GM12878 (cell line): ENCODE data around the gene SMARCAD1. TPM values are rescaled to one million over a fixed set of nuclear protein-coding genes. Genes with fewer than 3 reads are reported as not detected.
A peak's percentile ranks its signal among the peaks of the same experiment; 100 is the strongest.

ENCODE experiments used
- ATAC-seq: fragments of 200-7000 bp; cut with Tn5 transposase; 3 replicates; pipeline ENCODE4 v1.9.1; 2020; ENCODE audit warnings: mild to moderate bottlenecking, moderate library complexity
- BruUV-seq: library from RNA; stranded (reverse); fragments of 400-500 nt; replicated peaks from 2 replicates; lab custom pipeline; 2021; lab: Mats Ljungman, UMichigan
- CTCF ChIA-PET: fragments of 300-600 bp; sonication (Branson Sonifier 250); formaldehyde crosslinking; extraction: SDS; loops from one replicate; lab custom pipeline; 2021; ENCODE audit warnings: inconsistent platforms; lab: Yijun Ruan, JAX
- POLR2A ChIA-PET: fragments of 350-600 bp; formaldehyde crosslinking; extraction: SDS; loops from one replicate; lab custom pipeline; 2021; ENCODE audit warnings: inconsistent platforms; lab: Charles Lee
- RAD21 ChIA-PET: fragments of 300-600 bp; sonication (Branson Sonifier 250); formaldehyde crosslinking; loops from one replicate; lab custom pipeline; 2023; ENCODE audit warnings: antibody characterized with exemption; ENCODE audit not compliant: unreplicated experiment; lab: Charles Lee
- SMC1A ChIA-PET: fragments of 300-600 bp; sonication (Branson Sonifier 250); formaldehyde crosslinking; loops from one replicate; lab custom pipeline; 2023; ENCODE audit not compliant: unreplicated experiment, uncharacterized antibody; lab: Charles Lee
- DNase-seq: peaks from one replicate; pipeline ENCODE4 v3.0.0-alpha.2; 2011; ENCODE audit warnings: low read depth, low spot score
- FAIRE-seq: peaks from 3 replicates; lab custom pipeline; 2011; peaks lifted over from hg19 to GRCh38; lab: Jason Lieb, UNC
- H2AFZ ChIP-seq: 2 replicates; pipeline ENCODE4 v1.6.0; 2011; ENCODE audit warnings: low read depth, low read length, control low read depth; ENCODE audit not compliant: control insufficient read depth
- H3K27ac ChIP-seq: 2 replicates; pipeline ENCODE4 v1.5.1; 2011; ENCODE audit warnings: control low read depth; ENCODE audit not compliant: control insufficient read depth, insufficient read depth
- H3K27me3 ChIP-seq, 2 experiments: replicated peaks in 1 of 2; 2 replicates each; pipeline versions ENCODE4 v1.6.0 to v1.6.1; 2011; ENCODE audit warnings: low read length in 1 of 2; ENCODE audit not compliant: control insufficient read depth in 2 of 2, insufficient read depth in 2 of 2
- H3K36me3 ChIP-seq, 2 experiments: 2 replicates each; pipeline ENCODE4 v1.5.1; 2011; ENCODE audit warnings: low read length in 1 of 2; ENCODE audit not compliant: control insufficient read depth in 2 of 2, insufficient read depth in 2 of 2
- H3K4me1 ChIP-seq: 2 replicates; pipeline ENCODE4 v1.6.1; 2011; ENCODE audit warnings: mild to moderate bottlenecking, low read length, moderate library complexity, mixed read lengths; ENCODE audit not compliant: control insufficient read depth, insufficient read depth
- H3K4me2 ChIP-seq: 2 replicates; pipeline ENCODE4 v1.6.0; 2011; ENCODE audit warnings: control low read depth; ENCODE audit not compliant: control insufficient read depth, insufficient read depth
- H3K4me3 ChIP-seq: fragments of 200-600 bp; sonication (generic); 2 replicates; pipeline ENCODE4 v1.5.1; 2016
- H3K79me2 ChIP-seq: 2 replicates; pipeline ENCODE4 v1.6.0; 2011; ENCODE audit warnings: low read length; ENCODE audit not compliant: control insufficient read depth, insufficient read depth
- H3K9ac ChIP-seq: 2 replicates; pipeline ENCODE4 v1.8.0; 2011; ENCODE audit warnings: low read length, control low read depth, mixed read lengths; ENCODE audit not compliant: control insufficient read depth, insufficient read depth
- H3K9me3 ChIP-seq: replicated peaks from 3 replicates; pipeline ENCODE4 v1.5.1; 2011; ENCODE audit warnings: mild to moderate bottlenecking, low read length; ENCODE audit not compliant: control insufficient read depth, insufficient read depth
- H4K20me1 ChIP-seq: 2 replicates; pipeline ENCODE4 v1.6.0; 2011; ENCODE audit not compliant: control insufficient read depth, insufficient read depth
- ATF2 ChIP-seq: IDR thresholded peaks from 2 replicates; pipeline ENCODE4 v1.6.1; 2012; ENCODE audit warnings: low read length, inconsistent platforms
- ATF7 ChIP-seq: fragments of 450-650 bp; IDR thresholded peaks from 2 replicates; pipeline ENCODE4 v1.6.1; 2016; ENCODE audit warnings: low read depth, mild to moderate bottlenecking
- E2F8 ChIP-seq: fragments of 450-650 bp; IDR thresholded peaks from 2 replicates; pipeline ENCODE4 v1.6.1; 2018; ENCODE audit warnings: mild to moderate bottlenecking, low read depth, moderate library complexity; ENCODE audit not compliant: partially characterized antibody
- EED ChIP-seq: sonication (generic); IDR thresholded peaks from 2 replicates; pipeline ENCODE4 v1.6.1; 2016; ENCODE audit warnings: antibody characterized with exemption, low read depth
- EP300 ChIP-seq, 2 experiments: fragments of 150-350 bp in 1 of 2; IDR thresholded peaks; 2 replicates each; pipeline ENCODE4 v1.6.1; 2011 to 2012; ENCODE audit warnings: low read depth in 2 of 2, low read length in 2 of 2, borderline replicate concordance in 1 of 2, improper control_type of control experiment in 1 of 2, inconsistent platforms in 1 of 2; ENCODE audit not compliant: control insufficient read depth in 1 of 2
- IKZF1 ChIP-seq: fragments of 450-650 bp; conservative IDR thresholded peaks from 2 replicates; pipeline ENCODE4 v1.6.1; 2017; ENCODE audit warnings: antibody characterized with exemption, mild to moderate bottlenecking
- JUND ChIP-seq: IDR thresholded peaks from 2 replicates; pipeline ENCODE4 v1.6.1; 2012; ENCODE audit warnings: low read depth, mild to moderate bottlenecking, low read length, improper control_type of control experiment, moderate library complexity
- MXI1 ChIP-seq: fragments of 150-350 bp; IDR thresholded peaks from 2 replicates; pipeline ENCODE4 v1.6.1; 2011; ENCODE audit warnings: low read depth, mild to moderate bottlenecking, inconsistent platforms, low read length, improper control_type of control experiment
- PML ChIP-seq: IDR thresholded peaks from 2 replicates; pipeline ENCODE4 v1.6.1; 2012; ENCODE audit warnings: low read length, inconsistent platforms
- RFX5 ChIP-seq: IDR thresholded peaks from 2 replicates; pipeline ENCODE4 v1.6.1; 2011; ENCODE audit warnings: low read depth, low read length, improper control_type of control experiment
- SIX5 ChIP-seq: IDR thresholded peaks from 2 replicates; pipeline ENCODE4 v1.6.1; 2011; ENCODE audit warnings: mild to moderate bottlenecking, low read depth, low read length, moderate library complexity; ENCODE audit not compliant: severe bottlenecking
- STAT1 ChIP-seq: fragments of 450-650 bp; conservative IDR thresholded peaks from 2 replicates; pipeline ENCODE4 v1.6.1; 2014; ENCODE audit warnings: antibody characterized with exemption, mild to moderate bottlenecking
- ZNF274 ChIP-seq: IDR thresholded peaks from one replicate; pipeline ENCODE4 v1.8.0; 2011; ENCODE audit not compliant: insufficient read length, insufficient read depth
- WGBS: methylation state at CpG from one replicate; pipeline ENCODE4 v1.1.6; 2016; ENCODE audit warnings: low lambda C conversion rate; ENCODE audit not compliant: insufficient replicate concordance, insufficient coverage; ENCODE audit errors: missing lambda C conversion rate; 5-methylcytosine and 5-hydroxymethylcytosine counted together
- in situ Hi-C: fragments of 300-500 bp; cut with MboI; formaldehyde crosslinking; loops from 9 replicates; pipeline ENCODE4 v1.14.3; 2018; ENCODE audit warnings: mixed read lengths
- intact Hi-C: fragments of 100-400 bp; cut with micrococcal nuclease; formaldehyde crosslinking; loops from one replicate; pipeline ENCODE4 v1.14.2; 2022; ENCODE audit not compliant: unreplicated experiment
- polyA plus RNA-seq, 11 experiments: library from polyadenylated mRNA; depleted of rRNA in 4 of 11; unstranded in 6 of 11; stranded (reverse) in 5 of 11; fragments of >200 nt; fragmentation: Nextera tagmentation in 4 of 11; fragmentation: Illumina TruSeq in 1 of 11; extraction: Ambion mirVana in 4 of 11; extraction: Trizol in 1 of 11; gene quantifications; 1 replicate in 1 of 11; 2 replicates in 10 of 11; pipeline versions ENCODE4 v1.2.1 to v1.2.3, GENCODE V29; 2011 to 2016; ENCODE audit warnings: inconsistent platforms in 2 of 11, missing spikeins in 2 of 11, low read depth in 1 of 11
- total RNA-seq, 4 experiments: library from RNA; depleted of rRNA in 3 of 4; stranded (reverse); fragments of >200 nt in 3 of 4; fragmentation: Illumina TruSeq in 1 of 4; extraction: Trizol in 1 of 4; gene quantifications; 2 replicates each; pipeline versions ENCODE4 v1.2.1 to v1.2.3, GENCODE V29; 2013 to 2021
- TF ChIP-seq, protein P1 (sequence below): IDR thresholded peaks from 2 replicates; pipeline ENCODE4 v1.6.1; 2012; ENCODE audit warnings: improper control_type of control experiment, low read depth, low read length; ENCODE audit not compliant: insufficient replicate concordance

Gene SMARCAD1
- total and polyA plus RNA-seq, 10 of the 15 experiments (the other 5 are each of a cell fraction or from before 2014, with no cell fraction given), result 7.6 to 41.2 (median 27.7) TPM

- TF ChIP-seq E2F8, result no peak
Observed at GRCh38 chr4:94202769-94203168, 4.9 kb upstream of the SMARCAD1 start (continued).

DNA sequence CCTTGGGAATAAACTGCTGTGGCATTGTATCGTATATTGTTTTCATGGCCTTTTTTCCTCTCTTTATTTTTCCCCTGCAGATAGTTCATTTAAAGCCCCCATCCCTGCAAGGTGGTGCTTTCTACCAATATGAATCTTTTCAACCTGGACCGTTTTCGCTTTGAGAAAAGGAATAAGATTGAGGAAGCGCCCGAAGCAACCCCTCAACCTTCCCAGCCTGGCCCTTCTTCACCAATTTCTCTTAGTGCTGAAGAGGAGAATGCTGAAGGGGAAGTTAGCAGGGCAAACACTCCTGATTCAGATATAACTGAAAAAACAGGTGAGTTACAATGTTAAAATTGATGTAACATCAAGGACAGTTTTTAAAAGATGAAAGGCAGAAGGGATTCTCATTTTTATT lies 601 bp downstream of the SMARCAD1 start:
- SMC1A ChIA-PET, result no interaction called here
- H3K4me2 ChIP-seq, result peak overlapping the region; percentile 79
- no peaks in the 10 kb centered on the region for H3K9me3 ChIP-seq
- no peak for DNase-seq
- no peaks in the 10 kb centered on the region; a peak in 1 of 4 replicates for H3K36me3 ChIP-seq
- peaks cover 5% of the 10 kb centered on the region; the same call in 1 of the 2 replicates for H3K4me1 ChIP-seq
- H4K20me1 ChIP-seq, result no peaks in the 10 kb centered on the region
- FAIRE-seq, result no peak
- H3K9ac ChIP-seq, result peak overlapping the region; percentile 98
- POLR2A ChIA-PET, result no interaction called here
- BruUV-seq, result TSS peak; percentile 61
- intact Hi-C loops (no loop called here), in situ Hi-C loops (no loop called here)
- peak overlapping the region; percentile 94 for H3K4me3 ChIP-seq
- peaks cover 31% of the 10 kb centered on the region for H3K79me2 ChIP-seq
- CTCF ChIA-PET, result interaction anchor here (1.5 kb wide), 2 partner anchors 15 to 199 kb away, joined by 3 to 5 read pairs; no protein-coding TSS in a partner anchor
- RAD21 ChIA-PET, result no interaction called here
- peak; percentile 8; the same call in 1 of the 3 replicates for ATAC-seq
- H2AFZ ChIP-seq, result peak overlapping the region; percentile 100
- H3K27ac ChIP-seq, result peak overlapping the region; percentile 98
- 4% methylated on average over 5 of the region's 5 CpGs for WGBS
- no peaks in the 10 kb centered on the region for H3K27me3 ChIP-seq
- TF ChIP-seq ATF2, result no peak
- no peak for TF ChIP-seq ATF7
- no peak for TF ChIP-seq IKZF1
- no peak for TF ChIP-seq JUND
- TF ChIP-seq, protein P1, sequence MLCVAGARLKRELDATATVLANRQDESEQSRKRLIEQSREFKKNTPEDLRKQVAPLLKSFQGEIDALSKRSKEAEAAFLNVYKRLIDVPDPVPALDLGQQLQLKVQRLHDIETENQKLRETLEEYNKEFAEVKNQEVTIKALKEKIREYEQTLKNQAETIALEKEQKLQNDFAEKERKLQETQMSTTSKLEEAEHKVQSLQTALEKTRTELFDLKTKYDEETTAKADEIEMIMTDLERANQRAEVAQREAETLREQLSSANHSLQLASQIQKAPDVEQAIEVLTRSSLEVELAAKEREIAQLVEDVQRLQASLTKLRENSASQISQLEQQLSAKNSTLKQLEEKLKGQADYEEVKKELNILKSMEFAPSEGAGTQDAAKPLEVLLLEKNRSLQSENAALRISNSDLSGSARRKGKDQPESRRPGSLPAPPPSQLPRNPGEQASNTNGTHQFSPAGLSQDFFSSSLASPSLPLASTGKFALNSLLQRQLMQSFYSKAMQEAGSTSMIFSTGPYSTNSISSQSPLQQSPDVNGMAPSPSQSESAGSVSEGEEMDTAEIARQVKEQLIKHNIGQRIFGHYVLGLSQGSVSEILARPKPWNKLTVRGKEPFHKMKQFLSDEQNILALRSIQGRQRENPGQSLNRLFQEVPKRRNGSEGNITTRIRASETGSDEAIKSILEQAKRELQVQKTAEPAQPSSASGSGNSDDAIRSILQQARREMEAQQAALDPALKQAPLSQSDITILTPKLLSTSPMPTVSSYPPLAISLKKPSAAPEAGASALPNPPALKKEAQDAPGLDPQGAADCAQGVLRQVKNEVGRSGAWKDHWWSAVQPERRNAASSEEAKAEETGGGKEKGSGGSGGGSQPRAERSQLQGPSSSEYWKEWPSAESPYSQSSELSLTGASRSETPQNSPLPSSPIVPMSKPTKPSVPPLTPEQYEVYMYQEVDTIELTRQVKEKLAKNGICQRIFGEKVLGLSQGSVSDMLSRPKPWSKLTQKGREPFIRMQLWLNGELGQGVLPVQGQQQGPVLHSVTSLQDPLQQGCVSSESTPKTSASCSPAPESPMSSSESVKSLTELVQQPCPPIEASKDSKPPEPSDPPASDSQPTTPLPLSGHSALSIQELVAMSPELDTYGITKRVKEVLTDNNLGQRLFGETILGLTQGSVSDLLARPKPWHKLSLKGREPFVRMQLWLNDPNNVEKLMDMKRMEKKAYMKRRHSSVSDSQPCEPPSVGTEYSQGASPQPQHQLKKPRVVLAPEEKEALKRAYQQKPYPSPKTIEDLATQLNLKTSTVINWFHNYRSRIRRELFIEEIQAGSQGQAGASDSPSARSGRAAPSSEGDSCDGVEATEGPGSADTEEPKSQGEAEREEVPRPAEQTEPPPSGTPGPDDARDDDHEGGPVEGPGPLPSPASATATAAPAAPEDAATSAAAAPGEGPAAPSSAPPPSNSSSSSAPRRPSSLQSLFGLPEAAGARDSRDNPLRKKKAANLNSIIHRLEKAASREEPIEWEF, result no peak
- no peak for TF ChIP-seq STAT1
- no peak for TF ChIP-seq PML
- TF ChIP-seq SIX5, result no peak
- no peak for TF ChIP-seq EP300 (IDR thresholded peaks at IDR 0.05; ENCODE audit: borderline replicate concordance in 1 of 2, control insufficient read depth in 1 of 2, low read depth in 2 of 2, low read length in 2 of 2)
- no peak for TF ChIP-seq MXI1
- TF ChIP-seq ZNF274, result no peak
- TF ChIP-seq RFX5, result no peak
- TF ChIP-seq EED, result no peak
